DMS79 (cell line): ENCODE measurements around the gene ETV6.
"Not testable (repeated sequence)": the region's sequence is repeated elsewhere in the genome, so short reads cannot be mapped to it uniquely, and the experiment has no call there.

ENCODE experiments used
- DNase-seq: peaks from one replicate; lab custom pipeline; 2025; lab: John Stamatoyannopoulos, UW

Gene ETV6

GRCh38 chr12:11668611-11669010 lies 19.1 kb downstream of the ETV6 start:
- no peak for DNase-seq

- DNase-seq, result no peak
Observed at GRCh38 chr12:11669348-11669747, 19.9 kb downstream of the ETV6 start.

- DNase-seq, result peak; percentile 28
Observed at GRCh38 chr12:11672256-11673191, 23.1 kb downstream of the ETV6 start.

- no peak for DNase-seq
Observed at GRCh38 chr12:11673666-11674461, 24.4 kb downstream of the ETV6 start.

- DNase-seq, result no peak
Observed at GRCh38 chr12:11674894-11675390, 25.5 kb downstream of the ETV6 start.

- DNase-seq, result no peak
Observed at GRCh38 chr12:11676052-11676451, 26.6 kb downstream of the ETV6 start.

- no peak for DNase-seq
Observed at GRCh38 chr12:11677093-11677492, 27.6 kb downstream of the ETV6 start.

GRCh38 chr12:11677752-11678151 lies 28.3 kb downstream of the ETV6 start:
- DNase-seq, result no peak

GRCh38 chr12:11678781-11679180 lies 29.3 kb downstream of the ETV6 start:
- DNase-seq, result no peak

- DNase-seq, result no peak
Observed at GRCh38 chr12:11681207-11681606, 31.7 kb downstream of the ETV6 start.

- not testable (repeated sequence) for DNase-seq
Observed at GRCh38 chr12:11681695-11682094, 32.2 kb downstream of the ETV6 start.

GRCh38 chr12:11684393-11684792 lies 34.9 kb downstream of the ETV6 start:
- DNase-seq, result no peak

- DNase-seq, result no peak
Observed at GRCh38 chr12:11684811-11685210, 35.3 kb downstream of the ETV6 start.

GRCh38 chr12:11685316-11685715 lies 35.8 kb downstream of the ETV6 start:
- no peak for DNase-seq

GRCh38 chr12:11685716-11686115 lies 36.2 kb downstream of the ETV6 start:
- no peak for DNase-seq

- no peak for DNase-seq
Observed at GRCh38 chr12:11686120-11686519, 36.6 kb downstream of the ETV6 start.

- no peak for DNase-seq
Observed at GRCh38 chr12:11687528-11687927, 38.1 kb downstream of the ETV6 start.

GRCh38 chr12:11688379-11688778 lies 38.9 kb downstream of the ETV6 start:
- no peak for DNase-seq

GRCh38 chr12:11688831-11689230 lies 39.4 kb downstream of the ETV6 start:
- DNase-seq, result no peak

GRCh38 chr12:11689591-11690186 lies 40.2 kb downstream of the ETV6 start:
- no peak for DNase-seq

- no peak for DNase-seq
Observed at GRCh38 chr12:11693067-11693466, 43.6 kb downstream of the ETV6 start.

- DNase-seq, result no peak
Observed at GRCh38 chr12:11693601-11694000, 44.1 kb downstream of the ETV6 start.
